GM19240 (cell line): ENCODE data around the gene ZNF22.
"Not testable (repeated sequence)": the region's sequence is repeated elsewhere in the genome, so short reads cannot be mapped to it uniquely, and the experiment has no call there.

Experiments
- DNase-seq: peaks from one replicate; pipeline ENCODE4 v3.0.0; 2011; ENCODE audit warnings: low spot score; ENCODE audit not compliant: insufficient read length

ZNF22 gene

DNA sequence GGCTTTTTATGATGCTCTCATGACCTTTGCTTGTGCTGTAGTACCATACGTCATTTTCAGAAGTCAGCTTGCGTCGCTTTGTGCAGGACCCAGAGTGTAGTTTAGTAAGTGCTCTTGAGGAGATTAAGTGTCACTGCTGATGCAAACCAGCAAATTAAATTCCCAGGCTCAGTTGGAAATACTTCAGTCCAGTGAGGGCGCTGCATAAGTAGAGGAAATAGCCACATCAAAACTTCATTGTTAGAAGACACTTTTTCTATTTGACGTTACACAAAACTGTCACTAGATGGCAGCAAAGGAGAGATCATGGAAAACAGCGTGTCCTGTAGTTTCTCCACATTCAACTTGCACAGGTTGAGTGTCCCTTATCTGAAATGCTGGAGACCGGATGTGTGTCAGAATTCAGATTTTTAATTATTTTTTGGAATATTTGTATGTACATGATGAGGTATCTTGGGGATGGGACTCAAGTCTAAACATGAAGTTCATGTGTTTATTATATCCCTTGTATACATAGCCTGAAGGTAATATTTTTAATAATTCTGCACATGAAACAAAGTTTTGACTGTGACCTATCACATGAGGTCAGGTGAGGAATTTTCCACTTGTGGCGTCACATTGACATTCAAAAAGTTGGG lies 7.9 kb downstream of the ZNF22 start:
- peak; percentile 26 for DNase-seq

DNA sequence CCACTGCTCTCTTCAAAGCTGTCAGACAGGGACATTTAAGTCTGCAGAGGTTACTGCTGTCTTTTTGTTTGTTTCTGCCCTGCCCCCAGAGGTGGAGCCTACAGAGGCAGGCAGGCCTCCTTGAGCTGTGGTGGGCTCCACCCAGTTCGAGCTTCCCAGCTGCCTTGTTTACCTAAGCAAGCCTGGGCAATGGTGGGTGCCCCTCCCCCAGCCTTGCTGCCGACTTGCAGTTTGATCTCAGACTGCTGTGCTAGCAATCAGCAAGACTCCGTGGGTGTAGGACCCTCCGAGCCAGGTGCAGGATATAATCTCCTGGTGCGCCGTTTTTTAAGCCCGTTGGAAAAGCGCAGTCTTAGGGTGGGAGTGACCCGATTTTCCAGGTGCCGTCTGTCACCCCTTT lies 13.8 kb downstream of the ZNF22 start:
- not testable (repeated sequence) for DNase-seq

DNA sequence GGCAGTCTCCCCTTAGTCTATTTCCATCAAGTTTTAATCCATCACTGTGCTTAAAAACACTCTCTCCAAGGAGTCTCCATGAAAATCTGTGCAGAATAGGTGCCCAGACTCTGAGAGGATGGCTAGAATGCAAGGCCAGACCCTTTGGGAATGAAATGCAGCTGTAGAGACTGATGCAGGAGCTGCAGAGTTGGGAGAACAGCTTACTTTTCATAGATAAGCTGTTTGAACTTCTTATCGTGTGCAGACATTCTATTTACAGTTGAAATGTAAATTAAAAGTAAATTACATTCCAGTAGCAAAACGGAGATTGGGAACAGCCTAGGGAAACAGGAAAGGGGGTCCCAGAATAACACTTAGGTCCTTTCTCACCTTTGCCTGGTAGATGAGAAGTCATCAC lies 14.9 kb downstream of the ZNF22 start:
- DNase-seq: no peak

DNA sequence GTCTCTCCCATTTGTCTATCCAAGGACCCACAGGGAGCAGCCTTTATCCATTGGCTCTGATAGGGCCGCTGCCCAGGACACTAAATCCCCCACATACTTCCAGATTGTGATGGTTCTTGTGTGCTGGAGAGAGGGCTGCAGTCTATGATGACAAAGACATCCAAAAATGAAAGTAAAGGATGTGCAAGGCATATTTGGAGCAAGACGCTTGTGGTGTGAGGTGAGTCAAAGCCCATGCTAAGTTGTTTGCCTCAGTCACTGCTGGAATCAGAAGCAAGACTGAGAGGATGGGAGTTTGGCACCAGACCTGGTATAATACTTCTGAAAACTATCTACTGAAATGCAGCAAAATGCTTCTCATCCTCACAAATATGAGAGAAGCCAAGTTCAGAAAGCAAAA lies 22.7 kb downstream of the ZNF22 start:
- no peak for DNase-seq

DNA sequence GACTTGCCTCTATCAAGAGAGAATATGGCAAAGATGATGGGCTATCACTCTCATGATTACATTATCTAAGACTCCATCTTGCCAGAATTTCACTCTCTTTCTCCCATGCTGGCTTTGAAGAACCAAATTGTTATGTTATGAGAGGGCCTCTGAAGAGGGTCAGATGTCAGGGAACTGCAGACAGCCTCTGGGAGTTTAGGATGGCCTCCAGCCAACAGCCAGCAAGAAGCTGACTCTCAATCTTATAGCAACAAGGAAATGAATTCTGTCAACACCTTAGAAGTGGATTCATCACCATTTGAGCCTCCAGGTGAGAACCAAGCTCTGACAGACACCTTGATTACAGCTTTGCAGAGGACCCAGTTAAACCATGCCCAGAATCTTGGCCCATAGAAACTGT lies 33.6 kb downstream of the ZNF22 start:
- no peak for DNase-seq

DNA sequence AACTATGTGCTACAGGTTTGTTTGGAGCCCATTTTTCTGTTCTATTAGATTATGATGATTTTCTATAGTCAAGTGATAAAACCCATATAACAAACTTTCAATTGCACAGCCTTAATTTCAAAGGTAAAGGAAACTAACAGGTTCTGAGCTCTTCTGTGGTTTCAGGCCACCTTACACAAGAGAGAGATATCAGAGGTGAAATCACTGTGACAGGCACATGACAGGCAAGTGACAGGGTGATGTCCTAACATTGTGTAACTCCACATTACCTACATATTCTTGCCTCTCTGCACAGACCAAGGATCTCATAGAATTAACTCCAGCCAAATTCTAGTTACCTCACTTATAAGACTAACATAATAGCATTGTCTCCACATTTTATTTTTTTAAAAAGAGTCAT lies 35.0 kb downstream of the ZNF22 start:
- DNase-seq: no peak

DNA sequence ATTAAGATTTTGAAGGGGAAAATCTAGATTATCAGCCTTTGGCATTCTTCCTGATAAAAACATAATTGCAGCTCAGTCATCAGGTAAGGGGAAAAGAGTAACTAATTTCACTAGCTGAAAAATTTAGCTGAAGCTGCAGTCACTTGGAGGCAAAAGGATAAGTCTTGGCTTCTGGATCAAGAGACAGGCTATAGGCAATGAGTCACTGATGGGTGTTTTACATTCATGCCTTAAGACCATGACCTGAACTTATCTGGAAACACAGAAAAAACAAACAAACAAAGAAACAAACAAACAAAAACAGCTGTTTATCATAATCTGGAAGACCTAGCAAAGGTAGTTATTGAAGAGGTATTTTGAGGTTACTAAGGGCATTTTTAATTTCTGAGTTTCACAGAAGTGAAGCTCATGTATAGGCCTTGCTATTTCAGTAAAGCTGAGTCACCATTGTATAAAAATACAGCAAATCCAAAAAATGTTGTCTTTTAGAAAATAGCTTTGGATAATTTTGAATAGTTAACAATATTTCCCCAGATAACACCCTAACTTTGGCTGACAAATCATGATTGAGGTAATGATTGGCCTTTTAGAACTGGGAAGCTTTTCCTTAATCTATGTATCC lies 40.3 kb downstream of the ZNF22 start:
- DNase-seq: no peak

DNA sequence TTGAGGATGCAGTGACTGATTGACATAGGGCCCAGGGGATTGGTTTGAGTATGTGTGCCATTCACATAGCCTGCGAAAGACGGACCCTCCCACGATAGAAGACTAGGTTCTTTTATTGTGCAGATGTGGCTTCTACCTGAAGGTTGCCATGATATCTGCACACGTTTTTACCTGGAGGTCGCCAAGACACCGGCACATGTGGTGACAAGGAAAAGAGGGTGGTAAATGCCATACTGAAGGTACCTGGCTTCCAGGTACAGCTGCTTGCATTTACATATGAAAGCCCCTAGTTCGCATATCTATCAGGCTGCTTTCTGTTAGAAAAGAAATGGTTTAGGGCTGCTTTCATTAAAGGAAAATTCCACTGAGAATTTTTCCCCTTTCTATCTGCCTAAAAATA lies 43.6 kb downstream of the ZNF22 start:
- DNase-seq: no peak

DNA sequence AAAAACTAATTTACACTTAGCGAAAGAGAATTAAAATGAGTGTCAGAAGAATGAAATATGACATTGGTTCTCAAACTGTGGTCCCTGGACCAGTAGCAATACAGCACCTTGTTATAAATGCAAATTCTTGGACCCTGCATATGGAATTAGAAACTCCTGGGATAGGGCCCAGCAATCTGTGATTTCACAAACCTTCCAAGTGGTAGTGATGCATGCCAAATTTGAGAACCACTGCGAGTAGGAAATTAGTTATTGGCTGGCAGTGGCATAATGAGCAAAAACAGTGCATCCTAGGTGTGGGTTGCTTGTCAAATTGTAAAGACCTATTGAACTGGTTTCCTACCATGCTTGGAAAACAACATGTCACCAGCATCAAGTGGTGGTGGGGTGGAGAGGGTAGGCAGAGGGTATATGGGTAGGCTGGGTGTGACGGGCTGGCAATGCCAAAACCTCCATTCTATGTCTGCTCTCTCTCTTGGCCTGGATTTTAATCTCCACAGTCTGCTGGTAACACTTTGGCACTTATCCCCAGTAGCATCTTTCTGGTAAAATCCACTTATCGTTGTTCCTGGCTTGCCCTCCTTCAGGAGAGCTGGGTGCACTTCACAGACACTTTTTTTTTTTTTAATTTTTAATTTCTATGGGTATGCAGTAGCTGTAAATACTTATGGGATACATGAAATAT lies 50.0 kb downstream of the ZNF22 start:
- no peak for DNase-seq

DNA sequence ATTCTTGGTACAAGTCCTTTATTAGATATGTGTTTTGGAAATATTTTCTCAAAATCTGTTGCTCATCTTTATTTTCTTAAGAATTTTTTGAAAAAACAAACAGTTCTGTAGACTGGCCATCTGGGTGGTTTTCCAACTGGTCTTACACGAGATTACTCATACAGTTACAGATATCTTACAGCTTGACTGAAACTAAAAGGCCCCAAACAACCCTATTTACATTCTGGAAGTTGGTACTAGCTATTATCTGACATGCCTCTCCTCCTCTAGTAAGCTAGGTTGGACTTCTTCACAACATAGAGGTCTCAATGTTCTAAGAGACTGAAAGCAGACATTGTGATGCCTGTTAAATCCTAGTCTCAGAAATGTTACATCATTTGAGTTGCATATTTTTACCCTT lies 52.0 kb downstream of the ZNF22 start:
- peak; percentile 2 for DNase-seq

DNA sequence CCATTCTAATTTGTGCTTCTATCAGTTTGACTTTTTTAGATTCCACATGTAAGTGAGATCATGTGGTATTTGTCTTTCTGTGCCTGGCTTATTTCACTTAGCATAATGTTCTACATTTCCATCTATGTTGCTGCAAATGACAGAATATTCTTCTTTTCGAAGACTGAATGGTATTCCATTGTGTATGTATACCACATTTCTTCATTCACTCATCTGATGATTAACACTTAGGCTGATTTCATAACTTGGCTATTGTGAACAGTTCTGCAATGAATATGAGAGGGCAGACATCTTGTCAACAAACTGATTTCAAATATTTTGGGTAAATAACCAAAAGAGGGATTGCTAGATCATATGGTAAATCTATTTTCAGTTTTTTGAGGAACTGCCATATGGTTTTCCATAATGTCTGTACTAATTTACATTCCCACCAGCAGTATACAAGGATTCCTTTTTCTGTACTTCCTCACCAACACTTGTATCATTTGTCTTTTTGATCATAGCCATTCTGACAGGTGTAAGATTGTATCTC lies 52.9 kb downstream of the ZNF22 start:
- no peak for DNase-seq
